Activated T-cell treated with anti-CD3 and anti-CD28 coated beads, Interleukin-2, amount 50 U/mL, for 72 hours (primary cell): ENCODE results near the gene ZNF618. TPM values are rescaled to one million over a fixed set of nuclear protein-coding genes. Genes with fewer than 3 reads are reported as not detected.

Experiments
- ATAC-seq, 2 donors: fragments of 150-1000 bp; cut with Tn5 transposase; replicated peaks in 1 of 2; 2 replicates each; pipeline ENCODE4 v1.10.0; 2021; ENCODE audit warnings: moderate library complexity in 2 of 2, mild to moderate bottlenecking in 1 of 2
- DNase-seq, 2 donors: peaks; one replicate each; pipeline ENCODE4 v3.0.0; 2021 to 2022; ENCODE audit warnings: mixed read lengths in 1 of 2
- H3K27ac Mint-ChIP-seq: one replicate; pipeline ENCODE4 v1.8.0; 2022; ENCODE audit warnings: mild to moderate bottlenecking, moderate library complexity, mixed read lengths
- H3K27me3 Mint-ChIP-seq: one replicate; pipeline ENCODE4 v1.8.0; 2022; ENCODE audit warnings: low read depth, mixed read lengths
- H3K36me3 Mint-ChIP-seq, 2 donors: one replicate each; pipeline ENCODE4 v1.8.0; 2022; ENCODE audit warnings: mixed read lengths in 2 of 2, mild to moderate bottlenecking in 1 of 2; ENCODE audit not compliant: insufficient read depth in 2 of 2
- H3K4me1 Mint-ChIP-seq: one replicate; pipeline ENCODE4 v1.8.0; 2022; ENCODE audit warnings: low read depth, mixed read lengths
- H3K4me3 Mint-ChIP-seq, 2 donors: one replicate each; pipeline ENCODE4 v1.8.0; 2022; ENCODE audit warnings: mild to moderate bottlenecking in 2 of 2, mixed read lengths in 2 of 2, moderate library complexity in 2 of 2
- H3K9me3 Mint-ChIP-seq, 2 donors: one replicate each; pipeline ENCODE4 v1.8.0; 2022; ENCODE audit warnings: mixed read lengths in 2 of 2
- total RNA-seq, 2 donors: library from RNA; stranded (reverse); gene quantifications; one replicate each; pipeline ENCODE4 v1.2.3, GENCODE V29; 2022

ZNF618 gene
- total RNA-seq, 2 donors from 2014 or later: 0.23 to 0.62 TPM

- H3K9me3 Mint-ChIP-seq: peaks cover 0 to 2% of the 10 kb centered on the region in 2 donors
- H3K27me3 Mint-ChIP-seq: no peaks in the 10 kb centered on the region
- DNase-seq: no peak
- no peak for ATAC-seq
- no peak overlapping the region for H3K4me3 Mint-ChIP-seq
- H3K4me1 Mint-ChIP-seq: no peaks in the 10 kb centered on the region
- H3K36me3 Mint-ChIP-seq: peaks cover under 1% of the 10 kb centered on the region in 2 donors
- H3K27ac Mint-ChIP-seq: no peak overlapping the region
These were observed 154.3 kb downstream of the ZNF618 start for GRCh38 chr9:114030364-114030763.

DNA sequence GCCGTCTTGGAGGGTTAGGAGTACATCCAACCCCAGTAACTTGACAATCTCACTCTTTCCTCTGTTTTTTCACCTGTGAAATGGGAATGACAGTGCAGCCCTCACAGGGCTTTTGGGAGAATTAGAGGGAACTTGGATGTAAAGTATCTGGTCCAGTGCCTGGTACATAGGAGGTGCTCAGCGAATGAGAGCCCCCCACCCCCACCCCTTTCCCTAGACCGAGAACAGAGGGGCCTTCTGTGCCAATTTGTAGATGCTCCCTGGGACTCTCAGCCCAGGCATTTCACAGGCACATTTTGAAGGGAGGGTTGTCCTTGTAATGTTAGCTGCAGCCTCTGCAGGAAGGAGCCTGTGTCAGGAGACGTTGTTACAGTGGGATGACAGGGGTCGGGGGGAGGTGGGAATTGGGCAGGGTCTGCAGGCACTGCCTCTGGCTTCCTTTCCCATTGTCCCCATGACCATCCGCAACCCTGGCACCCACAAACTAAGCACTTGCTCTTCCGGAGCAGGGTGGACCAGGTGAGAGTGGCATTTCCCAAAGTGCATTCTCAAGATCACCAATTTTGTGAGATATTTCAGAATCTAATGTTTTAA lies 155.0 kb downstream of the ZNF618 start:
- Mint-ChIP-seq H3K4me3 (no peak overlapping the region), H3K36me3 (no peaks in the 10 kb centered on the region), H3K27ac (no peak overlapping the region), H3K27me3 (no peaks in the 10 kb centered on the region), H3K4me1 (no peaks in the 10 kb centered on the region), H3K9me3 (no peaks in the 10 kb centered on the region)
- ATAC-seq: no peak
- DNase-seq: no peak

GRCh38 chr9:114031948-114032840 lies 156.1 kb downstream of the ZNF618 start:
- no peaks in the 10 kb centered on the region for H3K27me3 Mint-ChIP-seq
- no peaks in the 10 kb centered on the region for H3K4me1 Mint-ChIP-seq
- H3K9me3 Mint-ChIP-seq: no peaks in the 10 kb centered on the region
- H3K4me3 Mint-ChIP-seq: no peak overlapping the region
- ATAC-seq: no peak
- no peak overlapping the region for H3K27ac Mint-ChIP-seq
- no peaks in the 10 kb centered on the region for H3K36me3 Mint-ChIP-seq
- DNase-seq: no peak

- H3K9me3 Mint-ChIP-seq: no peaks in the 10 kb centered on the region
- no peaks in the 10 kb centered on the region for H3K4me1 Mint-ChIP-seq
- H3K4me3 Mint-ChIP-seq: no peak overlapping the region
- no peak for ATAC-seq
- peak in 1 of 2 donors; percentile 7 for DNase-seq
- no peak overlapping the region for H3K27ac Mint-ChIP-seq
- H3K36me3 Mint-ChIP-seq: no peaks in the 10 kb centered on the region
- no peaks in the 10 kb centered on the region for H3K27me3 Mint-ChIP-seq
These were observed 157.4 kb downstream of the ZNF618 start for GRCh38 chr9:114033397-114034103.

GRCh38 chr9:114034196-114034595 lies 158.1 kb downstream of the ZNF618 start:
- ATAC-seq: no peak

GRCh38 chr9:114034661-114035062 lies 158.6 kb downstream of the ZNF618 start:
- Mint-ChIP-seq H3K27ac (no peak overlapping the region), H3K4me1 (no peaks in the 10 kb centered on the region), H3K36me3 (no peaks in the 10 kb centered on the region), H3K27me3 (no peaks in the 10 kb centered on the region), H3K9me3 (no peaks in the 10 kb centered on the region), H3K4me3 (no peak overlapping the region)
- DNase-seq: no peak
- no peak for ATAC-seq

More at GRCh38 chr9:114034196-114034595, 158.1 kb downstream of the ZNF618 start:
- Mint-ChIP-seq H3K27ac (no peak overlapping the region), H3K9me3 (no peaks in the 10 kb centered on the region), H3K27me3 (no peaks in the 10 kb centered on the region), H3K4me1 (no peaks in the 10 kb centered on the region), H3K4me3 (no peak overlapping the region), H3K36me3 (no peaks in the 10 kb centered on the region)
- DNase-seq: no peak

DNA sequence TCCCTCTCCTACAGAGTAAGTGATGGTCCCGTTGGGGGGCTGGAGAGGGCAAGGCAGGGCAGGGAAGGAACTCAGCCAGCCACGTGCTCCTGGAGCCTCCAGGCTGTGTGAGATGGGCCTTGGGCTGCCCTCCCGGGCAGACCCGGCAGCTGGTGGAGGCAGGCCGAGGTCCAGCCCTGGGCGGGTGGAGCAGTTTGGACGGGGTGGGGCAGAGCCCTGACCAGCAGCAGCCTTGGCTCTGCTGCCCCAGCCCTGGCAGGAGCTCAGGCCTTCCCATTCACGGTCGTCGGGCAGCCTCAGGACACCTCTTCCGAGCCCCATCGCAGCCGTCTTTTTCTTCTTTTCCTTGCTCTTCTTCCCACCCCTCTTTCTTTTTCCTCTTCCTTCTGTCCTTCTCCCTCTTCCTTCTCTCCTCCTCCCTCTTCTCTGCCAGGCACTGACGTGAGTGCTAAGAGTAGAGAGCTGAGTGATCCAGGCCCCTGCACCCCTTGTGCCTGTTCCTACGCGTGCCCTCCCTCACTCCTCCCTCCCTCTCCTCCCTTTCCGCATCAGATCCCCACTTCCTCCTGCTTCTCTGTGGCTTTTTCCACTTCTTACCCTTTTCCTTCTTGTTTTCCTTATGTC lies 159.2 kb downstream of the ZNF618 start:
- Mint-ChIP-seq H3K27me3 (no peaks in the 10 kb centered on the region), H3K4me1 (no peaks in the 10 kb centered on the region), H3K4me3 (no peak overlapping the region), H3K36me3 (no peaks in the 10 kb centered on the region), H3K9me3 (no peaks in the 10 kb centered on the region), H3K27ac (no peak overlapping the region)
- DNase-seq (no peak), ATAC-seq (no peak)

- H3K4me3 Mint-ChIP-seq: no peak overlapping the region
- ATAC-seq (no peak), DNase-seq (no peak)
- no peak overlapping the region for H3K27ac Mint-ChIP-seq
- H3K36me3 Mint-ChIP-seq: no peaks in the 10 kb centered on the region
- no peaks in the 10 kb centered on the region for H3K9me3 Mint-ChIP-seq
- H3K4me1 Mint-ChIP-seq: no peaks in the 10 kb centered on the region
- no peaks in the 10 kb centered on the region for H3K27me3 Mint-ChIP-seq
These were observed 160.0 kb downstream of the ZNF618 start for GRCh38 chr9:114035845-114036801.

GRCh38 chr9:114037249-114037648 lies 161.1 kb downstream of the ZNF618 start:
- H3K9me3 Mint-ChIP-seq: no peaks in the 10 kb centered on the region
- no peaks in the 10 kb centered on the region for H3K36me3 Mint-ChIP-seq
- H3K27me3 Mint-ChIP-seq: no peaks in the 10 kb centered on the region
- ATAC-seq (no peak), DNase-seq (no peak)
- H3K27ac Mint-ChIP-seq: no peak overlapping the region
- no peak overlapping the region for H3K4me3 Mint-ChIP-seq
- no peaks in the 10 kb centered on the region for H3K4me1 Mint-ChIP-seq

DNA sequence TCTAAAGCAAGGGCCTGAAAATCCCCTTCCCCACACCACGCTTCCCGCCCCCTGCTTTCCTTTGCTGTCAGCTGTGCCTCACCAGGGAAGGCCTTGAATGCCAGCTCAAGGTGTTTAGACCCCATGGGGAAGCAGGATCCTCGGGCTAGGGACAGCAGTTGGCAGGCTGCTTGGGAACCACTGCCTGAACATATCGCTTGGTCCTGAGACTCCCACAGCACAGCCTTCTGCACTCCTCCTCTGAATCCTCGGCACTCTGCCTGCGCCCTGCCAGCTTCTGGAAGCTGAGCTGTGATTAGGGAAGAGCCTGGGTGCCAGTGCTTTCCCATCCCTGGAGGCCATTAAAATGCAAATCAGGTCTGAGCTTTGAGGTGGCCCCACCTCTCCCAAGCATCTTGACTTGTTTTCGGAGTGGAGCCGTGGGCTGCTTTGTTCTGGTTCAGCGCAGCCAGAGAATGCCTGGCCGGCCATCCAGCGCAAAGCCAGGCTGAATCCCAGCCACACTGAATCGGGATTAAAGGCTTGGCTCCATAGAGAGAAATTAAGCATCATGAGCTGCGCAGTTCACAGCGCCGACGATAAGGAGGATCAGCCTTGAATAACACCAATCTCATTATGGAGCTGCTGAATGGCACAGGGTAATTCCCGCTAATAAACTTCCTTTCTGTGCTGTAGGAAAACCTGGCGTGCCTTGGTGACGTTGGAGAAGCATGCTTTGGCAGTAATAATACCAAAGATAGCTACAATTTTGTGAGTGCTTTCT lies 162.0 kb downstream of the ZNF618 start:
- Mint-ChIP-seq H3K27ac (no peak overlapping the region), H3K9me3 (no peaks in the 10 kb centered on the region), H3K36me3 (no peaks in the 10 kb centered on the region), H3K4me1 (no peaks in the 10 kb centered on the region), H3K27me3 (no peaks in the 10 kb centered on the region), H3K4me3 (no peak overlapping the region)
- DNase-seq (no peak), ATAC-seq (no peak)

DNA sequence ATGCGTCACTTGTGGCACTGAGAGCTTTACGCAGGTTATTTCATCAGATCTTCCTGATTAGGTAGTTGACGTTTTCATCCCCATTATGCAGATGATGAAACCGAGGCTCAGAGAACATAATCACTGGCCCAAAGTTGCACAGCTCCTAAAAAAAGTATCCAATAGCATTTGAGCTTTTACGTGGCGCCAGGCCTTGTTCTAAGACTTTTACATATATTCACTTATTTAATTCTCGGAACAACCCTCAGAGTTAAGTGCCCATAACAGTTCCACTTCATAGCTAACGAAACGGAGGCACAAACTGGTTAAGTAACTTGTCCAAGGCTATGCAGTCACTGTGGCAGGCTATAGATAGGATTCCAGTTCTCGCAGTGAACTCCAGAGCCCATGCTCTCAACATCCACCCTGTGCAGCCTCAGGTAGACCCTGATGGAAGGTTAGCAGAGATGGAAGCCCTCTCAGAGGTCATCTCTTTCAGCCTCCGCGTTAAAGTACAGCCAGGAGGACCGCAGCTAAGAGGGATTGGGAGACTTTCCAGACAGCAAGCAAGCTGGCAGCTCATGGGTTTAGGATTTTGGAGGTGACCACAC lies 162.7 kb downstream of the ZNF618 start:
- Mint-ChIP-seq H3K4me3 (no peak overlapping the region), H3K36me3 (no peaks in the 10 kb centered on the region), H3K9me3 (no peaks in the 10 kb centered on the region), H3K27ac (no peak overlapping the region), H3K4me1 (no peaks in the 10 kb centered on the region), H3K27me3 (no peaks in the 10 kb centered on the region)
- DNase-seq (no peak), ATAC-seq (no peak)
